ENCODE data around the gene ROPN1B. TPM values are rescaled to one million over a fixed set of nuclear protein-coding genes. Genes with fewer than 3 reads are reported as not detected.
"Not testable (repeated sequence)": the region's sequence is repeated elsewhere in the genome, so short reads cannot be mapped to it uniquely, and the experiment has no call there.

The ROPN1B gene
- total RNA-seq, 1 experiment from 2014 or later, result 0.83 TPM

GRCh38 chr3:125957674-125958510 is 11.1 kb upstream of the ROPN1B start:
- no peak for DNase-seq (ENCODE audit: low spot score)

- no peak for DNase-seq (ENCODE audit: low spot score)
Measured at GRCh38 chr3:125958511-125959316, 10.3 kb upstream of the ROPN1B start.

- no peak for DNase-seq (ENCODE audit: low spot score)
Measured at GRCh38 chr3:125959317-125960065, 9.5 kb upstream of the ROPN1B start.

GRCh38 chr3:125960066-125960424 is 8.9 kb upstream of the ROPN1B start:
- no peak for DNase-seq (ENCODE audit: low spot score)

- DNase-seq (ENCODE audit: low spot score), result no peak
Measured at GRCh38 chr3:125960456-125961288, 8.3 kb upstream of the ROPN1B start.

GRCh38 chr3:125961289-125961589 is 7.7 kb upstream of the ROPN1B start:
- DNase-seq (ENCODE audit: low spot score), result no peak

- not testable (repeated sequence) for DNase-seq (ENCODE audit: low spot score)
Measured at GRCh38 chr3:125963834-125964233, 5.1 kb upstream of the ROPN1B start.

GRCh38 chr3:125965505-125965904 is 3.5 kb upstream of the ROPN1B start:
- DNase-seq (ENCODE audit: low spot score), result no peak

GRCh38 chr3:125967156-125967555 is 1.8 kb upstream of the ROPN1B start:
- no peak for DNase-seq (ENCODE audit: low spot score)

- DNase-seq (ENCODE audit: low spot score), result not testable (repeated sequence)
Measured at GRCh38 chr3:125968121-125968520, 857 bp upstream of the ROPN1B start.

GRCh38 chr3:125971997-125972944 is 3.3 kb downstream of the ROPN1B start:
- DNase-seq (ENCODE audit: low spot score), result not testable (repeated sequence)

GRCh38 chr3:125975245-125976002 is 6.4 kb downstream of the ROPN1B start:
- not testable (repeated sequence) for DNase-seq (ENCODE audit: low spot score)

- not testable (repeated sequence) for DNase-seq (ENCODE audit: low spot score)
Measured at GRCh38 chr3:125976003-125976390, 7.0 kb downstream of the ROPN1B start.

- not testable (repeated sequence) for DNase-seq (ENCODE audit: low spot score)
Measured at GRCh38 chr3:125977104-125977503, 8.1 kb downstream of the ROPN1B start.

- not testable (repeated sequence) for DNase-seq (ENCODE audit: low spot score)
Measured at GRCh38 chr3:125984951-125985350, 16.0 kb downstream of the ROPN1B start.

- DNase-seq (ENCODE audit: low spot score), result peak; percentile 97
Measured at GRCh38 chr3:125990253-125990970, 21.4 kb downstream of the ROPN1B start.

GRCh38 chr3:125996751-125997150 is 27.8 kb downstream of the ROPN1B start:
- DNase-seq (ENCODE audit: low spot score), result not testable (repeated sequence)

GRCh38 chr3:126002189-126002588 is 33.2 kb downstream of the ROPN1B start:
- no peak for DNase-seq (ENCODE audit: low spot score)
